ENCODE measurements around the gene RASA2. TPM values are rescaled to one million over a fixed set of nuclear protein-coding genes. Genes with fewer than 3 reads are reported as not detected.

RASA2 gene
- total and polyA plus RNA-seq, 9 of the 15 experiments (the other 6 are each of a cell fraction or from before 2014, with no cell fraction given), result 2.0 to 12.8 (median 9.5) TPM

- TF ChIP-seq REST (IDR thresholded peaks at IDR 0.05; ENCODE audit: borderline replicate concordance) (peak; percentile 40; the same call in 1 of the 2 replicates), REST (CRISPR knock-in tag; IDR thresholded peaks at IDR 0.05; ENCODE audit: low read depth) (no peak), RCOR1 (IDR thresholded peaks at IDR 0.05; ENCODE audit: borderline replicate concordance in 1 of 2, low read depth in 2 of 2, low read length in 2 of 2) (peak in 1 of 2 experiments; percentile 62; a peak in 1 of 4 replicates), ZFPM2 (CRISPR knock-in tag; IDR thresholded peaks at IDR 0.05) (no peak), CEBPB (tag; IDR thresholded peaks at IDR 0.05) (no peak), NELFE (IDR thresholded peaks at IDR 0.05; ENCODE audit: insufficient read depth, insufficient read length) (no peak), DMBX1 (CRISPR knock-in tag; IDR thresholded peaks at IDR 0.05; ENCODE audit: borderline replicate concordance) (no peak), RUNX1 (IDR thresholded peaks at IDR 0.05; ENCODE audit: low read depth) (no peak), MAFK (IDR thresholded peaks at IDR 0.05; ENCODE audit: low read length) (no peak), HDAC1 (IDR thresholded peaks at IDR 0.05) (peak in 1 of 2 experiments; percentile 24; a peak in 1 of 4 replicates), ZNF354B (CRISPR knock-in tag; IDR thresholded peaks at IDR 0.05) (no peak), POLR2A (conservative IDR thresholded peaks at IDR 0.05) (no peak)
- TF ChIP-seq, protein P1, sequence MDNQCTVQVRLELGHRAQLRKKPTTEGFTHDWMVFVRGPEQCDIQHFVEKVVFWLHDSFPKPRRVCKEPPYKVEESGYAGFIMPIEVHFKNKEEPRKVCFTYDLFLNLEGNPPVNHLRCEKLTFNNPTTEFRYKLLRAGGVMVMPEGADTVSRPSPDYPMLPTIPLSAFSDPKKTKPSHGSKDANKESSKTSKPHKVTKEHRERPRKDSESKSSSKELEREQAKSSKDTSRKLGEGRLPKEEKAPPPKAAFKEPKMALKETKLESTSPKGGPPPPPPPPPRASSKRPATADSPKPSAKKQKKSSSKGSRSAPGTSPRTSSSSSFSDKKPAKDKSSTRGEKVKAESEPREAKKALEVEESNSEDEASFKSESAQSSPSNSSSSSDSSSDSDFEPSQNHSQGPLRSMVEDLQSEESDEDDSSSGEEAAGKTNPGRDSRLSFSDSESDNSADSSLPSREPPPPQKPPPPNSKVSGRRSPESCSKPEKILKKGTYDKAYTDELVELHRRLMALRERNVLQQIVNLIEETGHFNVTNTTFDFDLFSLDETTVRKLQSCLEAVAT (IDR thresholded peaks at IDR 0.05), result no peak
These were observed 9.6 kb upstream of the RASA2 start (continued) for GRCh38 chr3:141477224-141477623.

Data from K562 (cell line).